Omental fat pad (tissue), 4 donors: Measurements from ENCODE around the gene FRMD4A. TPM values are rescaled to one million over a fixed set of nuclear protein-coding genes. Genes with fewer than 3 reads are reported as not detected.

Experiments
- ATAC-seq: fragments of 150-250 bp; one replicate; pipeline ENCODE4 v1.9.1; 2016; ENCODE audit warnings: mild to moderate bottlenecking, moderate library complexity; ENCODE audit not compliant: low FRiP score
- DNase-seq: peaks from one replicate; pipeline ENCODE4 v3.0.0-alpha.2; 2019; ENCODE audit warnings: low spot score
- CTCF ChIP-seq, 3 donors: fragments of 450-650 bp; IDR thresholded peaks; one replicate each; pipeline ENCODE4 v1.5.1; 2016 to 2017; ENCODE audit warnings: antibody characterized with exemption in 3 of 3, mild to moderate bottlenecking in 3 of 3, moderate library complexity in 2 of 3
- total RNA-seq, 4 donors: library from RNA; depleted of rRNA; stranded (reverse); fragments of >200 nt; gene quantifications; one replicate each; pipeline ENCODE4 v1.1.0, GENCODE V29; 2016

FRMD4A gene
- total RNA-seq, 4 donors from 2014 or later, result 66.8 to 119 (median 81.6) TPM

GRCh38 chr10:14120812-14121211 lies 209.9 kb downstream of the FRMD4A start:
- TF ChIP-seq CTCF (IDR thresholded peaks at IDR 0.05), result no peak
- DNase-seq, result no peak

GRCh38 chr10:14118953-14119352 lies 211.8 kb downstream of the FRMD4A start:
- TF ChIP-seq CTCF (IDR thresholded peaks at IDR 0.05), result no peak
- DNase-seq (no peak), ATAC-seq (no peak)

More at GRCh38 chr10:14120812-14121211, 209.9 kb downstream of the FRMD4A start:
- ATAC-seq, result no peak

GRCh38 chr10:14116837-14117236 lies 213.9 kb downstream of the FRMD4A start:
- ATAC-seq, result no peak
- TF ChIP-seq CTCF (IDR thresholded peaks at IDR 0.05), result no peak
- no peak for DNase-seq

- DNase-seq (no peak), ATAC-seq (no peak)
- TF ChIP-seq CTCF (IDR thresholded peaks at IDR 0.05), result no peak
These were observed 214.7 kb downstream of the FRMD4A start for GRCh38 chr10:14116021-14116420.

GRCh38 chr10:14114791-14115190 lies 215.9 kb downstream of the FRMD4A start:
- ATAC-seq, result no peak
- TF ChIP-seq CTCF (IDR thresholded peaks at IDR 0.05), result no peak
- DNase-seq, result no peak

GRCh38 chr10:14112056-14112455 lies 218.7 kb downstream of the FRMD4A start:
- no peak for DNase-seq
- no peak for ATAC-seq
- TF ChIP-seq CTCF (IDR thresholded peaks at IDR 0.05), result no peak

- no peak for TF ChIP-seq CTCF (IDR thresholded peaks at IDR 0.05)
- ATAC-seq (no peak), DNase-seq (no peak)
These were observed 219.5 kb downstream of the FRMD4A start for GRCh38 chr10:14111208-14111607.
